ENCODE results near the gene ROBO1. TPM values are rescaled to one million over a fixed set of nuclear protein-coding genes. Genes with fewer than 3 reads are reported as not detected.

The ROBO1 gene
- polyA plus RNA-seq, 10 donors, result 36.1 to 76.7 (median 43.2) TPM

- no peak for DNase-seq
Observed at GRCh38 chr3:79672075-79672474, 95.7 kb downstream of the ROBO1 start.

GRCh38 chr3:79670178-79670577 is 97.6 kb downstream of the ROBO1 start:
- DNase-seq, result no peak

- no peak for DNase-seq
Observed at GRCh38 chr3:79664455-79664854, 103.3 kb downstream of the ROBO1 start.

- DNase-seq, result peak in 2 of 3 donors; percentile 16 to 24
Observed at GRCh38 chr3:79661896-79662295, 105.9 kb downstream of the ROBO1 start.

GRCh38 chr3:79657076-79657475 is 110.7 kb downstream of the ROBO1 start:
- DNase-seq, result no peak

- no peak for DNase-seq
Observed at GRCh38 chr3:79654019-79654418, 113.8 kb downstream of the ROBO1 start.

GRCh38 chr3:79653266-79653830 is 114.5 kb downstream of the ROBO1 start:
- no peak for DNase-seq

GRCh38 chr3:79651536-79652065 is 116.2 kb downstream of the ROBO1 start:
- DNase-seq, result peak in 2 of 3 donors; percentile 3 to 7

GRCh38 chr3:79639855-79640254 is 127.9 kb downstream of the ROBO1 start:
- no peak for DNase-seq

GRCh38 chr3:79636372-79636771 is 131.4 kb downstream of the ROBO1 start:
- DNase-seq, result no peak

- DNase-seq, result no peak
Observed at GRCh38 chr3:79632842-79633241, 135.0 kb downstream of the ROBO1 start.

- no peak for DNase-seq
Observed at GRCh38 chr3:79618883-79619282, 148.9 kb downstream of the ROBO1 start.

- no peak for DNase-seq
Observed at GRCh38 chr3:79606414-79606813, 161.4 kb downstream of the ROBO1 start.

- DNase-seq, result no peak
Observed at GRCh38 chr3:79604681-79605080, 163.1 kb downstream of the ROBO1 start.

GRCh38 chr3:79602385-79602784 is 165.4 kb downstream of the ROBO1 start:
- no peak for DNase-seq

GRCh38 chr3:79598594-79598993 is 169.2 kb downstream of the ROBO1 start:
- DNase-seq, result peak in 1 of 3 donors; percentile 5

- no peak for DNase-seq
Observed at GRCh38 chr3:79597709-79598108, 170.1 kb downstream of the ROBO1 start.

- no peak for DNase-seq
Observed at GRCh38 chr3:79587150-79587549, 180.6 kb downstream of the ROBO1 start.

- DNase-seq, result no peak
Observed at GRCh38 chr3:79586232-79586631, 181.6 kb downstream of the ROBO1 start.

GRCh38 chr3:79572930-79573329 is 194.9 kb downstream of the ROBO1 start:
- no peak for DNase-seq

- DNase-seq, result no peak
Observed at GRCh38 chr3:79568938-79569337, 198.9 kb downstream of the ROBO1 start.

- peak in 1 of 3 donors; percentile 8 for DNase-seq
Observed at GRCh38 chr3:79564192-79564591, 203.6 kb downstream of the ROBO1 start.

- DNase-seq, result no peak
Observed at GRCh38 chr3:79560698-79561097, 207.1 kb downstream of the ROBO1 start.

- DNase-seq, result no peak
Observed at GRCh38 chr3:79558943-79559342, 208.9 kb downstream of the ROBO1 start.
